ENCODE results near the gene ELFN1. TPM values are rescaled to one million over a fixed set of nuclear protein-coding genes. Genes with fewer than 3 reads are reported as not detected.

The ELFN1 gene
- total and polyA plus RNA-seq, 2 donors = 0.91 to 2.6 TPM

- no peak overlapping the region for H3K27ac ChIP-seq (ENCODE audit: low read depth in 1 of 2, low read length in 1 of 2)
- H3K9me3 ChIP-seq (ENCODE audit: control insufficient read depth in 2 of 2, insufficient read depth in 1 of 2, low read length in 1 of 2) = peaks cover 1 to 14% of the 10 kb centered on the region in 2 donors
- H3K27me3 ChIP-seq (ENCODE audit: control insufficient read depth in 2 of 2, insufficient read depth in 1 of 2, low read length in 1 of 2) = no peaks in the 10 kb centered on the region
- no peaks in the 10 kb centered on the region for H3K36me3 ChIP-seq (ENCODE audit: control insufficient read depth in 2 of 2, insufficient read depth in 2 of 2, low read length in 1 of 2)
- 97% methylated on average over 12 of the region's 12 CpGs for WGBS
- no peaks in the 10 kb centered on the region for H3K4me1 ChIP-seq (ENCODE audit: control insufficient read depth in 2 of 2, insufficient read depth in 2 of 2, low read length in 2 of 2)
- DNase-seq (ENCODE audit: low read depth in 6 of 9, low spot score in 9 of 9) = no peak
- no peak overlapping the region for H3K4me3 ChIP-seq (ENCODE audit: low read length in 2 of 2)
These were observed 111.3 kb downstream of the ELFN1 start for GRCh38 chr7:1781369-1781768.

GRCh38 chr7:1785839-1786238, 115.8 kb downstream of the ELFN1 start:
- DNase-seq (ENCODE audit: low read depth in 6 of 9, low spot score in 9 of 9) = no peak
- no peak overlapping the region for H3K4me3 ChIP-seq (ENCODE audit: low read length in 2 of 2)
- H3K4me1 ChIP-seq (ENCODE audit: control insufficient read depth in 2 of 2, insufficient read depth in 2 of 2, low read length in 2 of 2) = no peaks in the 10 kb centered on the region
- H3K27me3 ChIP-seq (ENCODE audit: control insufficient read depth in 2 of 2, insufficient read depth in 1 of 2, low read length in 1 of 2) = no peaks in the 10 kb centered on the region
- no peak overlapping the region for H3K27ac ChIP-seq (ENCODE audit: low read depth in 1 of 2, low read length in 1 of 2)
- no peaks in the 10 kb centered on the region for H3K36me3 ChIP-seq (ENCODE audit: control insufficient read depth in 2 of 2, insufficient read depth in 2 of 2, low read length in 1 of 2)
- WGBS = 96% methylated on average over 3 of the region's 3 CpGs
- H3K9me3 ChIP-seq (ENCODE audit: control insufficient read depth in 2 of 2, insufficient read depth in 1 of 2, low read length in 1 of 2) = peaks cover 0 to 10% of the 10 kb centered on the region in 2 donors

- H3K4me1 ChIP-seq (ENCODE audit: control insufficient read depth in 2 of 2, insufficient read depth in 2 of 2, low read length in 2 of 2) = no peaks in the 10 kb centered on the region
- H3K36me3 ChIP-seq (ENCODE audit: control insufficient read depth in 2 of 2, insufficient read depth in 2 of 2, low read length in 1 of 2) = no peaks in the 10 kb centered on the region
- no peak overlapping the region for H3K27ac ChIP-seq (ENCODE audit: low read depth in 1 of 2, low read length in 1 of 2)
- peaks cover 0 to 14% of the 10 kb centered on the region in 2 donors for H3K9me3 ChIP-seq (ENCODE audit: control insufficient read depth in 2 of 2, insufficient read depth in 1 of 2, low read length in 1 of 2)
- no peak for DNase-seq (ENCODE audit: low read depth in 6 of 9, low spot score in 9 of 9)
- H3K4me3 ChIP-seq (ENCODE audit: low read length in 2 of 2) = no peak overlapping the region
- H3K27me3 ChIP-seq (ENCODE audit: control insufficient read depth in 2 of 2, insufficient read depth in 1 of 2, low read length in 1 of 2) = no peaks in the 10 kb centered on the region
- 88% methylated on average over 9 of the region's 9 CpGs for WGBS
These were observed 117.2 kb downstream of the ELFN1 start for GRCh38 chr7:1787241-1787640.

GRCh38 chr7:1787681-1788235, 117.7 kb downstream of the ELFN1 start:
- no peak for DNase-seq (ENCODE audit: low read depth in 6 of 9, low spot score in 9 of 9)
- no peak overlapping the region for H3K4me3 ChIP-seq (ENCODE audit: low read length in 2 of 2)
- H3K4me1 ChIP-seq (ENCODE audit: control insufficient read depth in 2 of 2, insufficient read depth in 2 of 2, low read length in 2 of 2) = no peaks in the 10 kb centered on the region
- H3K36me3 ChIP-seq (ENCODE audit: control insufficient read depth in 2 of 2, insufficient read depth in 2 of 2, low read length in 1 of 2) = no peaks in the 10 kb centered on the region
- no peak overlapping the region for H3K27ac ChIP-seq (ENCODE audit: low read depth in 1 of 2, low read length in 1 of 2)
- 93% methylated on average over 18 of the region's 18 CpGs for WGBS
- peaks cover 0 to 14% of the 10 kb centered on the region in 2 donors for H3K9me3 ChIP-seq (ENCODE audit: control insufficient read depth in 2 of 2, insufficient read depth in 1 of 2, low read length in 1 of 2)
- H3K27me3 ChIP-seq (ENCODE audit: control insufficient read depth in 2 of 2, insufficient read depth in 1 of 2, low read length in 1 of 2) = no peaks in the 10 kb centered on the region

- Histone ChIP-seq H3K4me3 (ENCODE audit: low read length in 2 of 2) (no peak overlapping the region), H3K4me1 (ENCODE audit: control insufficient read depth in 2 of 2, insufficient read depth in 2 of 2, low read length in 2 of 2) (no peaks in the 10 kb centered on the region), H3K36me3 (ENCODE audit: control insufficient read depth in 2 of 2, insufficient read depth in 2 of 2, low read length in 1 of 2) (no peaks in the 10 kb centered on the region), H3K27me3 (ENCODE audit: control insufficient read depth in 2 of 2, insufficient read depth in 1 of 2, low read length in 1 of 2) (no peaks in the 10 kb centered on the region), H3K27ac (ENCODE audit: low read depth in 1 of 2, low read length in 1 of 2) (no peak overlapping the region), H3K9me3 (ENCODE audit: control insufficient read depth in 2 of 2, insufficient read depth in 1 of 2, low read length in 1 of 2) (peaks cover 0 to 15% of the 10 kb centered on the region in 2 donors)
- 36% methylated on average over 1 of the region's 1 CpG for WGBS
- no peak for DNase-seq (ENCODE audit: low read depth in 6 of 9, low spot score in 9 of 9)
These were observed 124.9 kb downstream of the ELFN1 start for GRCh38 chr7:1794888-1795542.

Other genes starting within 250 kb of the ELFN1 start
- 13.5 TPM for gene MICALL2, start 210.8 kb upstream of the ELFN1 start, total RNA-seq
- gene MICALL2, start 210.8 kb upstream of the ELFN1 start, polyA plus RNA-seq = 44.2 TPM
- gene INTS1, start 165.9 kb upstream of the ELFN1 start, total RNA-seq = 19.6 TPM
- 287 TPM for gene INTS1, start 165.9 kb upstream of the ELFN1 start, polyA plus RNA-seq
- 22.4 TPM for gene MAFK, start 139.6 kb upstream of the ELFN1 start, total RNA-seq
- gene MAFK, start 139.6 kb upstream of the ELFN1 start, polyA plus RNA-seq = 42.9 TPM
- gene TMEM184A, start 114.1 kb upstream of the ELFN1 start, total RNA-seq = 0.47 TPM
- 5.6 TPM for gene TMEM184A, start 114.1 kb upstream of the ELFN1 start, polyA plus RNA-seq
- 56.0 TPM for gene PSMG3, start 100.2 kb upstream of the ELFN1 start, total RNA-seq
- 85.2 TPM for gene PSMG3, start 100.2 kb upstream of the ELFN1 start, polyA plus RNA-seq